Stimulated activated CD4-positive, alpha-beta T cell treated with anti-CD3 and anti-CD28 coated beads, Interleukin-1b, Interleukin-23, amount 100 ng/mL, for 48 hours (primary cell): ENCODE data around the gene ASCL5.

Experiments used
- DNase-seq: peaks from one replicate; pipeline ENCODE4 v3.0.0-alpha.2; 2020

The ASCL5 gene

GRCh38 chr1:201110616-201111015 is 16.4 kb downstream of the ASCL5 start:
- DNase-seq, result no peak

- no peak for DNase-seq
Observed at GRCh38 chr1:201110138-201110537, 16.8 kb downstream of the ASCL5 start.

- DNase-seq, result no peak
Observed at GRCh38 chr1:201109651-201110050, 17.3 kb downstream of the ASCL5 start.

GRCh38 chr1:201108614-201109013 is 18.4 kb downstream of the ASCL5 start:
- no peak for DNase-seq

GRCh38 chr1:201105688-201106087 is 21.3 kb downstream of the ASCL5 start:
- no peak for DNase-seq

- no peak for DNase-seq
Observed at GRCh38 chr1:201104141-201104540, 22.8 kb downstream of the ASCL5 start.

- no peak for DNase-seq
Observed at GRCh38 chr1:201103666-201104065, 23.3 kb downstream of the ASCL5 start.

GRCh38 chr1:201100169-201100930 is 26.6 kb downstream of the ASCL5 start:
- DNase-seq, result no peak

GRCh38 chr1:201098992-201099677 is 27.8 kb downstream of the ASCL5 start:
- no peak for DNase-seq

- no peak for DNase-seq
Observed at GRCh38 chr1:201096977-201097856, 29.8 kb downstream of the ASCL5 start.

GRCh38 chr1:201096041-201096461 is 30.9 kb downstream of the ASCL5 start:
- no peak for DNase-seq

- DNase-seq, result no peak
Observed at GRCh38 chr1:201095581-201095980, 31.4 kb downstream of the ASCL5 start.

GRCh38 chr1:201094832-201095231 is 32.2 kb downstream of the ASCL5 start:
- no peak for DNase-seq

GRCh38 chr1:201093962-201094361 is 33.0 kb downstream of the ASCL5 start:
- no peak for DNase-seq

GRCh38 chr1:201093561-201093960 is 33.4 kb downstream of the ASCL5 start:
- no peak for DNase-seq

- no peak for DNase-seq
Observed at GRCh38 chr1:201092738-201093137, 34.2 kb downstream of the ASCL5 start.

- no peak for DNase-seq
Observed at GRCh38 chr1:201091256-201091655, 35.7 kb downstream of the ASCL5 start.

- DNase-seq, result no peak
Observed at GRCh38 chr1:201090541-201090940, 36.4 kb downstream of the ASCL5 start.

- DNase-seq, result no peak
Observed at GRCh38 chr1:201089596-201089995, 37.4 kb downstream of the ASCL5 start.

GRCh38 chr1:201088901-201089525 is 38.0 kb downstream of the ASCL5 start:
- DNase-seq, result no peak

GRCh38 chr1:201088395-201088794 is 38.6 kb downstream of the ASCL5 start:
- no peak for DNase-seq

- DNase-seq, result peak; percentile 35
Observed at GRCh38 chr1:201085902-201086735, 40.9 kb downstream of the ASCL5 start.
